MM.1S (cell line): ENCODE measurements around the gene NDST4.

Experiments used
- EZH2 ChIP-seq: fragments of 300-600 bp; sonication (generic); optimal IDR thresholded peaks from 2 replicates; pipeline ENCODE3; 2017; ENCODE audit warnings: low read depth, mild to moderate bottlenecking, antibody characterized with exemption, low read length, mixed read lengths
- EZH2phosphoT487 ChIP-seq: fragments of 300-600 bp; sonication (generic); IDR thresholded peaks from 2 replicates; pipeline ENCODE4 v1.6.1; 2018; ENCODE audit warnings: antibody characterized with exemption, low read length
- TF ChIP-seq, protein P1 (sequence below): fragments of 300-600 bp; sonication (generic); IDR thresholded peaks from 2 replicates; pipeline ENCODE4 v1.5.1; 2016; ENCODE audit warnings: antibody characterized with exemption, low read length, mixed read lengths

GRCh38 chr4:115126491-115126890 is 13.1 kb upstream of the NDST4 start:
- TF ChIP-seq, protein P1, sequence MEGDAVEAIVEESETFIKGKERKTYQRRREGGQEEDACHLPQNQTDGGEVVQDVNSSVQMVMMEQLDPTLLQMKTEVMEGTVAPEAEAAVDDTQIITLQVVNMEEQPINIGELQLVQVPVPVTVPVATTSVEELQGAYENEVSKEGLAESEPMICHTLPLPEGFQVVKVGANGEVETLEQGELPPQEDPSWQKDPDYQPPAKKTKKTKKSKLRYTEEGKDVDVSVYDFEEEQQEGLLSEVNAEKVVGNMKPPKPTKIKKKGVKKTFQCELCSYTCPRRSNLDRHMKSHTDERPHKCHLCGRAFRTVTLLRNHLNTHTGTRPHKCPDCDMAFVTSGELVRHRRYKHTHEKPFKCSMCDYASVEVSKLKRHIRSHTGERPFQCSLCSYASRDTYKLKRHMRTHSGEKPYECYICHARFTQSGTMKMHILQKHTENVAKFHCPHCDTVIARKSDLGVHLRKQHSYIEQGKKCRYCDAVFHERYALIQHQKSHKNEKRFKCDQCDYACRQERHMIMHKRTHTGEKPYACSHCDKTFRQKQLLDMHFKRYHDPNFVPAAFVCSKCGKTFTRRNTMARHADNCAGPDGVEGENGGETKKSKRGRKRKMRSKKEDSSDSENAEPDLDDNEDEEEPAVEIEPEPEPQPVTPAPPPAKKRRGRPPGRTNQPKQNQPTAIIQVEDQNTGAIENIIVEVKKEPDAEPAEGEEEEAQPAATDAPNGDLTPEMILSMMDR: no peak
- TF ChIP-seq EZH2 (no peak), EZH2phosphoT487 (no peak)
